Measurements from ENCODE around the gene OR2H2.

The OR2H2 gene

DNA sequence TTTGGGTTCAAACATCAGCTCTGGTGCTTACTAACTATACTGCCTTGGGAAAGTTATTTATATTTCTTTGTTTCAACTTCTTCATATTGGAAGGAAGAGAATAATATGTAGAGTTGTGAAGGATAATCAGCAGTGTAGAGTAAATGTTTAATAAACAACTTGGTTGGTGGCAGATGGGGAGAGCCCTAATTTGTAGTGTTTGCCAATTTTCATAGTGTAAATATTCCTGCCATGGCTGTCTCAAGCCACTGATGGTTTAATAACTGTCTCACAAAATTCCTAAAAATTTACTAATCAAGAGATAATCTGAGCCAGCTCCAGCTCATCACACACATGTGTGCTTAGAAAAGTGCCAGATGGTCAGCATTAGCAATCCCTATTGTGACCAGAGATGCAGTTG is at the start of gene OR2H2:
OR2H2 (plus strand) TSS at position 301 of the 400 bp plus-strand sequence. CDS start 2,824 bp downstream, outside the sequence.
- no peak for DNase-seq (ENCODE audit: low read depth in 2 of 2)

- no peak for DNase-seq (ENCODE audit: low read depth in 2 of 2)
Observed at GRCh38 chr6:29537714-29538403, 47.1 kb upstream of the OR2H2 start.

GRCh38 chr6:29547573-29547972 is 37.3 kb upstream of the OR2H2 start:
- DNase-seq (ENCODE audit: low read depth in 2 of 2), result no peak

GRCh38 chr6:29552512-29553051 is 32.3 kb upstream of the OR2H2 start:
- DNase-seq (ENCODE audit: low read depth in 2 of 2), result no peak

DNA sequence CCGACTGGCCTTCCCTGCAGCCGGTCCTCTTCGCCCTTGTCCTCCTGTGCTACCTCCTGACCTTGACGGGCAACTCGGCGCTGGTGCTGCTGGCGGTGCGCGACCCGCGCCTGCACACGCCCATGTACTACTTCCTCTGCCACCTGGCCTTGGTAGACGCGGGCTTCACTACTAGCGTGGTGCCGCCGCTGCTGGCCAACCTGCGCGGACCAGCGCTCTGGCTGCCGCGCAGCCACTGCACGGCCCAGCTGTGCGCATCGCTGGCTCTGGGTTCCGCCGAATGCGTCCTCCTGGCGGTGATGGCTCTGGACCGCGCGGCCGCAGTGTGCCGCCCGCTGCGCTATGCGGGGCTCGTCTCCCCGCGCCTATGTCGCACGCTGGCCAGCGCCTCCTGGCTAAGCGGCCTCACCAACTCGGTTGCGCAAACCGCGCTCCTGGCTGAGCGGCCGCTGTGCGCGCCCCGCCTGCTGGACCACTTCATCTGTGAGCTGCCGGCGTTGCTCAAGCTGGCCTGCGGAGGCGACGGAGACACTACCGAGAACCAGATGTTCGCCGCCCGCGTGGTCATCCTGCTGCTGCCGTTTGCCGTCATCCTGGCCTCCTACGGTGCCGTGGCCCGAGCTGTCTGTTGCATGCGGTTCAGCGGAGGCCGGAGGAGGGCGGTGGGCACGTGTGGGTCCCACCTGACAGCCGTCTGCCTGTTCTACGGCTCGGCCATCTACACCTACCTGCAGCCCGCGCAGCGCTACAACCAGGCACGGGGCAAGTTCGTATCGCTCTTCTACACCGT is 31.5 kb upstream of the OR2H2 start:
- peak in 1 of 2 donors; percentile 16 for DNase-seq (ENCODE audit: low read depth in 2 of 2)

DNA sequence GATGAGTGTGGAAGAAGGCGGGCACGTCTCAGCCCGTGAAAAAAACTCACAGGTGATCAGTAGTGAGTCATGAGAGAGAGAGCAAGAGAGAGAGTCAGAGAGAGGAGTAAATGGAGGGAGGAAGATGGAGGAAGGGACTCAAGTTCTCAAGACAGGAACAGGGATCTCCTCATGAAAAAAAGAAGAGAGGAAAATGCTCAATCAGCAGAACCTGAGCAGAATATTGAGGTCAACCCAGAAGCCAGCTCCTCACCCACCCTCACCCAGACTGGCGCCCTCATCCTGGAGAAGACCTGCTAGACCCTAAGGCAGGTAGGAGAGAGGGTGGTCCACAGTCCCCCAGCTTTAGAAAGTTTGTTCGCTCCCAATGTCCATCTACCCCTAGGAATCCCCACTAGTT is 30.2 kb upstream of the OR2H2 start:
- no peak for DNase-seq (ENCODE audit: low read depth in 2 of 2)

- no peak for DNase-seq (ENCODE audit: low read depth in 2 of 2)
Observed at GRCh38 chr6:29557320-29557719, 27.6 kb upstream of the OR2H2 start.

DNA sequence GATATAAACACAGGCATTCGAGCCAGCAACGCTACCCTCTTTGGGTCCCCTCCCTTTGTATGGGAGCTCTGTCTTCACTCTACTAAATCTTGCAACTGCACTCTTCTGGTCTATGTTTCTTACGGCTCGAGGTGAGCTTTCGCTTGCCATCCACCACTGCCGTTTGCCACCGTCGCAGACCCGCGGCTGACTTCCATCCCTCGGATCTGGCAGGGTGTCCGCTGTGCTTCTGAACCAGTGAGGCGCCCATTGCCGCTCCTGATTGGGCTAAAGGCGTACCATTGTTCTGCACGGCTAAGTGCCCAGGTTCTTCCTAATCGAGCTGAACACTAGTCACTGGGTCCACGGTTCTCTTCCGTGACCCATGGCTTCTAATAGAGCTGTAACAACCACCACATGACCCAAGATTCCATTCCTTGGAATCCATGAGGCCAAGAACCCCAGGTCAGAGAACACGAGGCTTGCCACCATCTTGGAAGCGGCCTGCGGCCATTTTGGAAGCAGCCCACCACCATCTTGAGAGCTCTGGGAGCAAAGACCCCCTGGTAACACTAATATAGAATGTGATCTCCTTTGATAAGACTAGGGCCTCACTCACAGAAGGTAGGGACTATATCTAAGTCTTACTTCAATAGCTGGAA is 26.4 kb upstream of the OR2H2 start:
- DNase-seq (ENCODE audit: low read depth in 2 of 2), result no peak

DNA sequence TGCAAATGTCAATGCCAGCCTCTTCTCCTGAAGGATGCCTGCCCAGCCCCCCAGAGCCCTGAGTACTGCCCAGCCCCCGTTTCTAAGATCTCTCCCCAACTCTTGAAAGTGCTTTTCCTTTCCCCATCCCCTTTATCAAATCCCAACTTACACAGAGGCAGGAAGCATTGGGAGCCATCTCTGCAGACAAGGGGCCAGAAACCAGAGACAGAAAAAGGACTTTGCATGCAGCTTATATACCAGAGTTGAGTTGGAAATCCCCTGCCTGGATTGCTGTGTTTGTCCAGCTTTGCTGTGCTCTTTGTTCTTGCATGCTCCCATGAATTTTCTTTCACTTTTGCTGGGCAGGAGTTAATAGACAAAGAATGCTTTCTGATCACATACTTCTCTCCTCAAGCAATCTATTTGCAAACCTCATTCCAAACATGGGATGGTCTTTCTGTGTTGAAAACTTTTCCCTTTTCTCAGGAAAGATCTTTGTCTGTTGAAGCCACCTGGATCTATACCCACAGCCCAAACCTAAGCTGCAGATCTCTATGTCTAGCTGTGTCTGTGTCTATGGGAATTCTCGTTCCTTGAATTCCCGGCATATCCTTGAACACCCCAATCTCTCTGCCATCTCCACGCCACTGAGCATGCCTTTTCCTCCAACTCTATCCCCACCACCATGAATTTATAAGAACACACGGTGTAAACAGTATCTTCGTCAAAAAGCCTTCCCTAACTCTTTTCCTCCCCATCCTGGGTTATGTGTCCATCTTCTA is 25.2 kb upstream of the OR2H2 start, which contains the start of gene UBD:
UBD (minus strand) TSS at position 209 of the 764 bp plus-strand sequence; CDS start at position 178, 31 bp downstream.
- no peak for DNase-seq (ENCODE audit: low read depth in 2 of 2)

- no peak for DNase-seq (ENCODE audit: low read depth in 2 of 2)
Observed at GRCh38 chr6:29561091-29561490, 23.8 kb upstream of the OR2H2 start.

DNA sequence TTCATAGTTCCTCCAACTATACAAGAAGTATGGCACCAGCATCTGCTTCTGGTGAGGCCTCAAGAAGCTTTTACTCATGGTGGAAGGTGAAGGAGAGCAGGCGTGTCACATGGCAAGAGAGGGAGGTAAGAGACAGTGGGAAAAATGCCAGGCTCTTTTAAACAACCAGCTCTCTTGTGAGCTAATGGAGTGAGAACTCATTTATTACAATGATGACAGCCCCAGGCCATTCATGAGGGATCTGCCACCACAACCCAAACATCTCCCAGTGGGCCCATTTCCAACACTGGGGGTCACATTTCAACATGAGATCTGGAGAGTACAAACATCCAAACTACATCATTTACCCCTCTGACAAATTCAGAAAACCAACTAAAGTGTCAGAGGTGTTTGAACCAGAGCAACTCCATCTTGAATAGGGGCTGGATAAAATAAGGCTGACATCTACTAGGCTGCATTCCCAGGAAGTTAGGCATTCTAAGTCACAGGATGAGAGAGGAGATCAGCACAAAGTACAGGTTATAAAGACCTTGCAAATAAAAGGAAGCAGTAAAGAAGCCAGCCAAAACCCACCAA is 23.2 kb upstream of the OR2H2 start:
- DNase-seq (ENCODE audit: low read depth in 2 of 2), result no peak

DNA sequence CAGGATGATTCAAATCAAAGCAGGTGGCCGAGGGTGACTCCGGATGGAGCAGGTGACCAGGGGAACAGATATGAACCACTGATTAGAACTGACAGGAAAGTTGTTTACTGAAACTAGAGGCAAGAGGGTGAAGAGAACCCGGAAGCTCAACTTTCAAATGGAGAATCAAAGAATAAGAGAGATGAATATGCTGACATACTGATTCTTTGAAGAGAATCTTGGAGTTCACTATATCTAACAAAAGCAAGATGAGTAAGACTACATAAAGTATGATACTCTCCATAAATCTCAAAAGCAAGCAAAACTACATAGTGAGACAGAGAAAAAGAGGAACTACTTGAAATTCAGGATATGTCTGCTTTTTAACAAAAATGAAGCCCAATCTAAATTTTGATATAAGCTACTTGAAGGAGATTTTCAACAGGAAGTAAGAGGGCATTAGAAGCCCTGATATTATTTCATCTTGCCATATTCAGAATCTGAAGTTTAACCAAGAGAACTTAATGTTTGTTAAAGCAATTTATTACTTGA is 21.4 kb upstream of the OR2H2 start:
- no peak for DNase-seq (ENCODE audit: low read depth in 2 of 2)

GRCh38 chr6:29564875-29565274 is 20.0 kb upstream of the OR2H2 start:
- DNase-seq (ENCODE audit: low read depth in 2 of 2), result no peak

- no peak for DNase-seq (ENCODE audit: low read depth in 2 of 2)
Observed at GRCh38 chr6:29566856-29567255, 18.1 kb upstream of the OR2H2 start.

- DNase-seq (ENCODE audit: low read depth in 2 of 2), result no peak
Observed at GRCh38 chr6:29567541-29567940, 17.4 kb upstream of the OR2H2 start.

DNA sequence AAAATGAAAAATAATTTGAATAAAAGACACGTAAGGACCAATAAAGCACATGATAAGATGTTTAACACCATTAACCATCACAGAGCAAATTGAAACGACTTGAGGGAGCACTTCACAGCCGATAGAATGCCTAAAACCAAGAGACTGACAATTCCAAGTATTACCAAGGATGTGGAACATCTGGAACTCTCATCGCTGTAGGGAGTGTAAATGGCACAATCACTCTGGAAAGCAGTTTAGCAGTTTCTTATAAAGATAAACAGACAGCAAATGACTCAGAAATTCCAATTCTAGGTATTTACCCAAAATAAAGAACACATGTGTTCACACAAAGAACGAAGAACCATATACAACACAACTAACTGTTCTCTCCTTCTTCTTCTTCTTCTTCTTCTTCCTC is 16.9 kb upstream of the OR2H2 start:
- DNase-seq (ENCODE audit: low read depth in 2 of 2), result no peak

- no peak for DNase-seq (ENCODE audit: low read depth in 2 of 2)
Observed at GRCh38 chr6:29576056-29576455, 8.9 kb upstream of the OR2H2 start.

DNA sequence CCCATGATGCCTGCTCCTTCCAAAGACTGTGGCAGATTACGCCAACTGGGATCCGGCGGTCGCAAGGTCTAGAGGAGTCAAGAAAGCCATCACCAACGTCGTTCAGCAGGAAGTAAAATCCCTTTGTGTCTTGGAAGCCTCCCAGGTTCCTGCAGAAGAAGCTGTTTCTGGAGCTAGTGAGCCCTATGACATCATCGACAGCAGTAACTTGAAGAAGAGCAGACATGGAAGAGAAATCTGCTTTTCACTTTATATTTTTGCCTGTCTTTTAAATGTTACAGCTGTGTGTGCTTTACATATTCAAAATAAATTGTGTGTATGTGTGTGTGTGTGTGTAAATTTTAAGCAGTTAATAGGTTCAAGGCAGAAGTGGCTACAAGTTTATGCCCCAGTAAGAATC is 7.4 kb upstream of the OR2H2 start:
- no peak for DNase-seq (ENCODE audit: low read depth in 2 of 2)

- DNase-seq (ENCODE audit: low read depth in 2 of 2), result peak; percentile 25 to 27
Observed at GRCh38 chr6:29589423-29590048, 4.6 kb downstream of the OR2H2 start.

- DNase-seq (ENCODE audit: low read depth in 2 of 2), result no peak
Observed at GRCh38 chr6:29590218-29590808, 5.4 kb downstream of the OR2H2 start.

All from stimulated activated CD4-positive, alpha-beta T cell treated with anti-CD3 and anti-CD28 coated beads, Interleukin-4, amount 100 ng/mL, for 48 hours (primary cell).